PFSK-1 (cell line): Measurements from ENCODE around the gene IL6. TPM values are rescaled to one million over a fixed set of nuclear protein-coding genes. Genes with fewer than 3 reads are reported as not detected.

ENCODE experiments used
- FOXP2 ChIP-seq: optimal IDR thresholded peaks from 2 replicates; pipeline ENCODE3; 2011; ENCODE audit warnings: borderline replicate concordance, control low read depth, inconsistent platforms; ENCODE audit not compliant: insufficient read depth; ENCODE audit errors: extremely low read length, extremely low read depth
- POLR2AphosphoS5 ChIP-seq: IDR thresholded peaks from 2 replicates; pipeline ENCODE4 v1.6.1; 2012; ENCODE audit warnings: low read depth, mild to moderate bottlenecking, control low read depth, low read length, moderate library complexity
- SIN3A ChIP-seq: IDR thresholded peaks from 2 replicates; pipeline ENCODE4 v1.6.1; 2012; ENCODE audit warnings: mild to moderate bottlenecking, low read length, moderate library complexity, borderline replicate concordance; ENCODE audit not compliant: insufficient read depth
- TAF1 ChIP-seq: IDR thresholded peaks from 2 replicates; pipeline ENCODE4 v1.6.1; 2012; ENCODE audit warnings: low read length, control low read depth, borderline replicate concordance; ENCODE audit not compliant: insufficient read depth
- polyA plus RNA-seq: library from polyadenylated mRNA; unstranded; fragments of >200 nt; gene quantifications from one replicate; pipeline ENCODE4 v1.2.1, GENCODE V29; 2012; ENCODE audit warnings: low read depth, missing spikeins; ENCODE audit not compliant: insufficient read length
- TF ChIP-seq, protein P1 (sequence below), 2 experiments: IDR thresholded peaks; 2 replicates each; pipeline versions ENCODE4 v1.6.1 to v1.8.0; 2011 to 2012; ENCODE audit warnings: low read depth in 2 of 2, low read length in 2 of 2, control low read depth in 1 of 2, inconsistent platforms in 1 of 2, mild to moderate bottlenecking in 1 of 2, moderate library complexity in 1 of 2; ENCODE audit not compliant: insufficient read depth in 1 of 2

The IL6 gene
- polyA plus RNA-seq, result not detected

DNA sequence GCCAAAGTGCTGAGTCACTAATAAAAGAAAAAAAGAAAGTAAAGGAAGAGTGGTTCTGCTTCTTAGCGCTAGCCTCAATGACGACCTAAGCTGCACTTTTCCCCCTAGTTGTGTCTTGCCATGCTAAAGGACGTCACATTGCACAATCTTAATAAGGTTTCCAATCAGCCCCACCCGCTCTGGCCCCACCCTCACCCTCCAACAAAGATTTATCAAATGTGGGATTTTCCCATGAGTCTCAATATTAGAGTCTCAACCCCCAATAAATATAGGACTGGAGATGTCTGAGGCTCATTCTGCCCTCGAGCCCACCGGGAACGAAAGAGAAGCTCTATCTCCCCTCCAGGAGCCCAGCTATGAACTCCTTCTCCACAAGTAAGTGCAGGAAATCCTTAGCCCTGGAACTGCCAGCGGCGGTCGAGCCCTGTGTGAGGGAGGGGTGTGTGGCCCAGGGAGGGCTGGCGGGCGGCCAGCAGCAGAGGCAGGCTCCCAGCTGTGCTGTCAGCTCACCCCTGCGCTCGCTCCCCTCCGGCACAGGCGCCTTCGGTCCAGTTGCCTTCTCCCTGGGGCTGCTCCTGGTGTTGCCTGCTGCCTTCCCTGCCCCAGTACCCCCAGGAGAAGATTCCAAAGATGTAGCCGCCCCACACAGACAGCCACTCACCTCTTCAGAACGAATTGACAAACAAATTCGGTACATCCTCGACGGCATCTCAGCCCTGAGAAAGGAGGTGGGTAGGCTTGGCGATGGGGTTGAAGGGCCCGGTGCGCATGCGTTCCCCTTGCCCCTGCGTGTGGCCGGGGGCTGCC, at the start of gene IL6:
IL6 (plus strand) TSS at position 294 of the 807 bp plus-strand sequence; CDS start at position 357, 63 bp downstream.
- TF ChIP-seq SIN3A (no peak), POLR2AphosphoS5 (no peak), TAF1 (no peak), FOXP2 (no peak)
- TF ChIP-seq, protein P1, sequence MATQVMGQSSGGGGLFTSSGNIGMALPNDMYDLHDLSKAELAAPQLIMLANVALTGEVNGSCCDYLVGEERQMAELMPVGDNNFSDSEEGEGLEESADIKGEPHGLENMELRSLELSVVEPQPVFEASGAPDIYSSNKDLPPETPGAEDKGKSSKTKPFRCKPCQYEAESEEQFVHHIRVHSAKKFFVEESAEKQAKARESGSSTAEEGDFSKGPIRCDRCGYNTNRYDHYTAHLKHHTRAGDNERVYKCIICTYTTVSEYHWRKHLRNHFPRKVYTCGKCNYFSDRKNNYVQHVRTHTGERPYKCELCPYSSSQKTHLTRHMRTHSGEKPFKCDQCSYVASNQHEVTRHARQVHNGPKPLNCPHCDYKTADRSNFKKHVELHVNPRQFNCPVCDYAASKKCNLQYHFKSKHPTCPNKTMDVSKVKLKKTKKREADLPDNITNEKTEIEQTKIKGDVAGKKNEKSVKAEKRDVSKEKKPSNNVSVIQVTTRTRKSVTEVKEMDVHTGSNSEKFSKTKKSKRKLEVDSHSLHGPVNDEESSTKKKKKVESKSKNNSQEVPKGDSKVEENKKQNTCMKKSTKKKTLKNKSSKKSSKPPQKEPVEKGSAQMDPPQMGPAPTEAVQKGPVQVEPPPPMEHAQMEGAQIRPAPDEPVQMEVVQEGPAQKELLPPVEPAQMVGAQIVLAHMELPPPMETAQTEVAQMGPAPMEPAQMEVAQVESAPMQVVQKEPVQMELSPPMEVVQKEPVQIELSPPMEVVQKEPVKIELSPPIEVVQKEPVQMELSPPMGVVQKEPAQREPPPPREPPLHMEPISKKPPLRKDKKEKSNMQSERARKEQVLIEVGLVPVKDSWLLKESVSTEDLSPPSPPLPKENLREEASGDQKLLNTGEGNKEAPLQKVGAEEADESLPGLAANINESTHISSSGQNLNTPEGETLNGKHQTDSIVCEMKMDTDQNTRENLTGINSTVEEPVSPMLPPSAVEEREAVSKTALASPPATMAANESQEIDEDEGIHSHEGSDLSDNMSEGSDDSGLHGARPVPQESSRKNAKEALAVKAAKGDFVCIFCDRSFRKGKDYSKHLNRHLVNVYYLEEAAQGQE (IDR thresholded peaks at IDR 0.05; ENCODE audit: insufficient read depth in 1 of 2, low read depth in 2 of 2, low read length in 2 of 2), result no peak

DNA sequence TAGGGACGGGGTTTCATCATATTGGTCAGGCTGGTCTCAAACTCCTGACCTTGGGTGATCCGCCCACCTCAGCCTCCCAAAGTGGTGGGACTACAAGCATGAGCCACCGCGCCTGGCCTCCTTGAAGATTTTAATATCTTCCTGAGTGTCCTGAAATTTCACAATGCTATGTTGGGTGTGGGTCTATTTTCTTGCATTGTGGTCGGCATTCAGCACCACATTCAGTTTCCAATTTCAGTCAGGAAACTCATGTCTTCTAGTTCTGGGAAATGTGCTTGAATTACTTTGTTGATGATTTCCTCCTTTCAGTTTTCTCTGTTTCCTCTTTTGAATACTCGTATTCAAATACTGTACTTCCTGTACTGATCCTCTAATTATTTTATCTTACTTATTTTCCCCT, 49.3 kb upstream of the IL6 start:
- TF ChIP-seq SIN3A, result no peak

DNA sequence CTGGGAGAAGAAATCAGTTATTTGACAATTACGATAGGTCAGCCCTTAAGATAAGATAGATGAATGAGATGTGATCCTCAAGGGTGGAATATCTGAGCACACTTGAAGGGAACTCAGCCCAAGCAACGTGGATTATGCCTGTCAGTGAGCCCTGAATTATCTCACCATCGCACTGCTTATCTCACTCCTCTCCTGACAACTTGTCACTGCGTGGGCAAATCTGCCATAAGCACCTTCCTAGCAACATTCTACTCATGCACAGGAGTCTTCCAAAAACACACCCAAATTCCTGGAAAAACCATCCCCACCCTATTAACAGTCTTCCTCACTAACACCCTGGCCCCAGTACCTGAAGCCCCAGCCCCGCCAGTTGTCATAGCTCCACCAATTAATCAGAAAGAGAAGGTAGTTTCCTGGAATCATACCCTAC, 46.5 kb upstream of the IL6 start:
- TF ChIP-seq POLR2AphosphoS5, result no peak
- no peak for TF ChIP-seq TAF1
- TF ChIP-seq, protein P1 (IDR thresholded peaks at IDR 0.05; ENCODE audit: insufficient read depth in 1 of 2, low read depth in 2 of 2, low read length in 2 of 2), result no peak
- TF ChIP-seq SIN3A, result no peak
- TF ChIP-seq FOXP2, result no peak

DNA sequence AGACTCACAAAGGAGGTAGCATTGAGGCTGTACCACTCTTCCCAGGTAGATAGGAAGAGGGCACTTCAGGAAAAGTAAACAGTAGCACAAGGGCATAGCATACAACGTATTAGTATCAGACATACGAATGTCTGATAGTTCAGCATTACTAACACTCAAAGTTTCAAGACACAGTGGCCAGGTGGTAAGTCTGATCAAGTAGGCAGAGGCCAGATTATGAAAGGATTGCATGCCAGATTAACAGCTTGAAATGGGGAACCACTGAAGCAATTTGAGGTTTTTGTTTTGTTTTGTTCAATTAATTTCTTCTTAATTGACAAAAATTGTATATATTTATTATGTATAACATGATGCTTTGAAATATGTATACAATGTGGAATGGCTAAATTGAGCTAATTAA, 45.7 kb upstream of the IL6 start:
- TF ChIP-seq SIN3A, result no peak
- TF ChIP-seq, protein P1 (IDR thresholded peaks at IDR 0.05; ENCODE audit: insufficient read depth in 1 of 2, low read depth in 2 of 2, low read length in 2 of 2), result no peak
- no peak for TF ChIP-seq FOXP2
- TF ChIP-seq TAF1, result no peak
- TF ChIP-seq POLR2AphosphoS5, result no peak

DNA sequence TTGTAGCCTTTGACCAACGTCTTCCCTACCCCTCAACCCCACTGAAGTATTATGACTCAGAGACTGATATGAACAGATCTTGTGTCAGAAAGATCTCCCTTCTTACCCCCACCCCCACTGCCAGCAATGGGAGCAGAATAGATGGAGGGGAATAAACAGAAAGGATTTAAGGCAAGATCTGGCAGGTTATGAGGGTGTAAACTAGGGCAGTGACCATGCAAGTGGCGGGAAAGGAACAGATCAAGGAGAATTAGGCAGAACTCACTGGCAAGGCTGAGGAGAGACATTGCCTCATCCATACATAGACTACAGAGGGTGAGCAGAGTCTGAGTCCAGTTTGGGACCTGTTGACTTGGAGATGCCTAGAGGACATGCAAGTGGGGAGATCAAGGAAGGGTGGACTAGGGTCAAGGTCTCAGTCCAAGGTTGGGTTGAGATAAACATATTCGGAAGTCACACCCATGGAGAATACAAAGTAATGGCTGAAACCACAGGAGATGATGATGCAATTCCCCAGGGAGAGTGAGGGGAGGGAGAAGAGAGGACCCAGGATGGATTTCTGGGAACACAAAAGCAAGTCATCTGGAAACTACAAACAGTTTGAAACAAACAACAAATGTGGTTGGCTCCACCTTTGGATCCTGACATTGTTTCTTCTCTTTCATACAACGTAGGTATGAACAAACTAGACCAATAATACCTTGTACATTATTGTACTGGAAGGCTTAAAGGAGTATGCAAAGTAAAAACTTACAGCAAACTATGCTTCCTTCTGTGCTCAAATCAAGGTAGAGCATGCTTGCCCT, 44.9 kb upstream of the IL6 start:
- TF ChIP-seq SIN3A (no peak), FOXP2 (no peak), POLR2AphosphoS5 (no peak), TAF1 (no peak)
- TF ChIP-seq, protein P1 (IDR thresholded peaks at IDR 0.05; ENCODE audit: insufficient read depth in 1 of 2, low read depth in 2 of 2, low read length in 2 of 2), result no peak
